ENCODE data around the gene CACNA2D4.

- no peak for TF ChIP-seq POLR2A (IDR thresholded peaks at IDR 0.05)
- TF ChIP-seq, protein P1, sequence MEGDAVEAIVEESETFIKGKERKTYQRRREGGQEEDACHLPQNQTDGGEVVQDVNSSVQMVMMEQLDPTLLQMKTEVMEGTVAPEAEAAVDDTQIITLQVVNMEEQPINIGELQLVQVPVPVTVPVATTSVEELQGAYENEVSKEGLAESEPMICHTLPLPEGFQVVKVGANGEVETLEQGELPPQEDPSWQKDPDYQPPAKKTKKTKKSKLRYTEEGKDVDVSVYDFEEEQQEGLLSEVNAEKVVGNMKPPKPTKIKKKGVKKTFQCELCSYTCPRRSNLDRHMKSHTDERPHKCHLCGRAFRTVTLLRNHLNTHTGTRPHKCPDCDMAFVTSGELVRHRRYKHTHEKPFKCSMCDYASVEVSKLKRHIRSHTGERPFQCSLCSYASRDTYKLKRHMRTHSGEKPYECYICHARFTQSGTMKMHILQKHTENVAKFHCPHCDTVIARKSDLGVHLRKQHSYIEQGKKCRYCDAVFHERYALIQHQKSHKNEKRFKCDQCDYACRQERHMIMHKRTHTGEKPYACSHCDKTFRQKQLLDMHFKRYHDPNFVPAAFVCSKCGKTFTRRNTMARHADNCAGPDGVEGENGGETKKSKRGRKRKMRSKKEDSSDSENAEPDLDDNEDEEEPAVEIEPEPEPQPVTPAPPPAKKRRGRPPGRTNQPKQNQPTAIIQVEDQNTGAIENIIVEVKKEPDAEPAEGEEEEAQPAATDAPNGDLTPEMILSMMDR (IDR thresholded peaks at IDR 0.05) = no peak
Observed at GRCh38 chr12:1929241-1929984, 11.0 kb upstream of the CACNA2D4 start.

Data from heart left ventricle (tissue), 13 donors.